HG02973 (cell line): Measurements from ENCODE around the gene NSMCE1.
"Not testable (repeated sequence)": the region's sequence is repeated elsewhere in the genome, so short reads cannot be mapped to it uniquely, and the experiment has no call there.

Experiments
- ATAC-seq: cut with Tn5 transposase; IDR thresholded peaks from one replicate; pipeline ENCODE4 v1.9.1; 2021; ENCODE audit warnings: moderate library complexity; ENCODE audit not compliant: unreplicated experiment

Gene NSMCE1

DNA sequence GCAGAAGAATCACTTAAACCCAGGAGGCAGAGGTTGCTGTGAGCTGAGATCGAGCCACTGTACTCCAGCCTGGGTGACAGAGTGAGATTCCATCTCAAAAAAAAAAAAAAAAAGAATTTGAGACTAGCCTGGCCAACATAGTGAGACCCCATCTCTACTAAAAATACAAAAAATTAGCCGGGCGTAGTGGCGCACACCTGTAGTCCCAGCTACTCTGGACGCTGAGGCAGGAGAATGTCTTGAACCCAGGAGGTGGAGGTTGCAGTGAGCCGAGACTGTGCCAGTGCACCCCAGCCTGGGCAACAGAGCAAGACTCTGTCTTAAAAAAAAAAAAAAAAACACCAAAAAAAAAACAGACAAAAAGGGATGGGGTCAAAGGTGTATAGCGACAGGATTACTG is 4.1 kb upstream of the NSMCE1 start:
- not testable (repeated sequence) for ATAC-seq

DNA sequence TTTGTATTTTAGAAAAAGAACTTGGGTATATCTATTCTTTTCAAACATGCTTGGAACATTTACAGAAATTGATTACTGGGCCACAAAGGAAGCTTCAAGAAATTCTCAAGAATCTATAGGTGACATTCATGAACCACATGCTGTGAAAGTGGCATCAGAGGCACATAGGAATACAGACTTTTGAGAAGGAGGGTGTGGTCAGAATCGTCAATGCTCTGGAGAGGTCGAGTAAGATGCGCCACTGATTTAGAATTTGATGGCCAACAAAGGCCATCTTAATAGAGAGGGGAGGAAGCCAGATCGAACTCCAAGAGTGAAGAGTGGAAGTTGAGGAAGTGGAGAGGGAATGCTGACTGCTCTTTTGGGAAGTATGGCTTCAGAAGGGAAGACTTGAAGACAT is 3.5 kb upstream of the NSMCE1 start:
- ATAC-seq, result no peak

DNA sequence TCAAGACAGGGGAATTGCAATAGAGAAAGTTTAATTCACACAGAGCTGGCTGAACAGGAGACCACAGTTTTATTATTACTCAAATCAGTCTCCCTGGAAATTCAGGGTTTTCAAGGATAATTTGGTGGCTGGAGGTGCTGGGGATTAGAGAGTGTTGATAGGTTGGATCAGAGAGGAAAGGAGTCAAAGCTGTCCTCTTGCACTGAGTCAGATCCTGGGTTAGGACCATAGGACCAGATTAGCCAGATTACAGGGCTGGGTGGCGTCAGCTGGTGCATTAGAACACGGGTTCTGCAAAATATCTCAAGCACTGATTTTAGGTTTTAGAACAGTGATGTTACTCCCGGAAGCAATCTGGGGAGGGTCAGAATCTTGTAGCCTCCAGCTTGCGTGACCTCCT is 1.8 kb upstream of the NSMCE1 start:
- ATAC-seq, result no peak

DNA sequence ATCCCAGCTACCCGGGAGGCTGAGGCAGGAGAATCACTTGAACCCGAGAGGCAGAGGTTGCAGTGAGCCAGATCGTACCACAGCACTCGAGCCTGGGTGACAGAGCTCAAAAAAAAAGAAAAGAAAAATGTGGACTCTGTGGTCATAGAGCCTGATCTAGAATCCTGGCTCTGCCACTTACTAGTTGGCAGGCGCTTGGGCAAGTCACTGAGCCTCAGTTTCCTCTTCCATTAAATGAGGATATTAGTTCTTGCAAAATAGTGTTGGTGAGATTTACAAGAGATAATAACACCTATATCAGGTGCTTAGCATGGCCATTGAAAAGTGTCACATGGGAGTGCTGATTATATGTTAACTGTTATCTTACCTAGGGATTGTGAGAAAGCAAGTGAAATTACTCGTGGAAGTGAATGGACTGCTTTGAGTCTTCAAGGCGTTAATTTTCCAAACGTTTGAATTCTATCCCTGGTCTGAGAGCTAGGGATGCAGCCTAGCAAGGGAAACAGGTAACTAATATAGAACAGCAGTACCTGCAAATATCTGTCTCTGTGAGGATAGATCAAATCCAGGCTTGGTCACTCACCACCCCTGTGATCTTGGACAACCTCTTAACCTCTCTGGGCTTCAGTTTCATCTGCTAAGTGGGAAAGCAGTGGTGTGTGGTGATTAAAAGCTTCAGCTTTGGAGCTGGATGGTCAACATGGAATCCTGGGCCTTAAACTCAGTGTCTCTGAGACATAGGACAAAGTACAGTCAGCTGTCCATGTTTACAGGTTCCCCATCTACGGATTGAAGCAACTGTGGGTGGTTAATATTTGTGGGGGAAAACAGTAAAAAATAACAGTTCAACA is 953 bp upstream of the NSMCE1 start:
- ATAC-seq, result no peak

DNA sequence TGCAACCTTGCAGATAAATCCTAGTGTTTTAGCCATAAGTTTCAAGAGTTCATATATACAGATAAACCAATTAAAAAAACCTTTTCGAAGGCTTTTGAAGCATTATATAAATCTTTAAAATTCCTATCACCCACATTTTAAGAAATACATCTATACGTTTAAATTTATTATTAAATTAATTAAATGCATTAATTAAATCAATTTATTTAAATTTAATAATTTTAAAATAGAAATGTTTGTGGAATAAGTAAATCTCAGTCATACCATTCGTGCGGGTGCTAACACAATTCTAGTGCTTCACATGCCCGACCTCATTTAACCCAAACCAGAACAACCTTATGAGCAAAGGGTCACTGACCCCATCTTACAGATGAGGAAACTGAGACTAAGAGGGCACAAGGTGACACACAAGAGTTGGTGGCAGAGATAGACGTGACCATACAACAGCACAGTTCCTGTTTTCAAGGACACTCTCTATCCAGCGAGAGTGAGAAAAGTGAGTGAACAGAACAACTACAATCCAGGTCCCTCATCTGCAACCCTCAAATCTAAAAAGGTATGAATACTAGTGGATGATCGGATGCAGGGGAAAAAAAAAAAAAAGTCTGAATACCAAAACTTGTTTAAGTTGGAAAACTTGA is 1.4 kb downstream of the NSMCE1 start:
- ATAC-seq, result no peak

DNA sequence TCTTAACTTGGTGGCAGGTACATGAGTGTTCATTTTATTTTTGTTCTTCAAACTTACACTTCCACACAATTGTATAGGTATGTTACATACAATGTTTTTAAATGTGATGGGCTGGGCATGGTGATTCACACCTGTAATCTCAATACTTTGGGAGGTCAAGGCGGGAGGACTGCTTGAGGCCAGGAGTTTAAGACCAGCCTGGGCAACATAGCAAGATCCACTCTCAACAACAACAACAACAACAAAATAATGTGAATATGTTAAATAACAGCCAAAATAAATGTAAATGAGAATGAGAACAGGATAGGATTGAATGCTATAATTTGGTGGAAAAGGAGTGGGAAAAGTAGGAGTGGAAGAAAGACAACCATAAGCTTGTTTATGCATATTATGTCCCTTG is 2.6 kb downstream of the NSMCE1 start:
- ATAC-seq, result no peak

DNA sequence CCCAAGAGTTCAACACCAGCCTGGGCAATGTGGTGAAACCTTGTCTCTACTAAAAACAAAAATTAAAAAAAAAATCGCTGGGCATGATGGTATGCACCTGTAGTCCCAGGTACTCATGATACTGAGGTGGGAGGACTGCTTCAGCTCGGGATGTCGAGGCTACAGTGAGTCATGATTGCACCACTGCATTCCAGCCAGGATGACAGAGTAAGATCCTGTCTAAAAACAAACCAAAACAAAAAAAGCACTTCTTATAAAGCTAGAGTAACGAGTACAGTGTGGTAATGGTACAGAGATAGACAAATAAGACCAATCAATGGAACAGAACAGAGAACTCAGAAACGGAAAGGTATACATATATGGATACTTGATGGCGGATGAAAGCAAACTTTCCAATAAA is 4.4 kb downstream of the NSMCE1 start:
- no peak for ATAC-seq

DNA sequence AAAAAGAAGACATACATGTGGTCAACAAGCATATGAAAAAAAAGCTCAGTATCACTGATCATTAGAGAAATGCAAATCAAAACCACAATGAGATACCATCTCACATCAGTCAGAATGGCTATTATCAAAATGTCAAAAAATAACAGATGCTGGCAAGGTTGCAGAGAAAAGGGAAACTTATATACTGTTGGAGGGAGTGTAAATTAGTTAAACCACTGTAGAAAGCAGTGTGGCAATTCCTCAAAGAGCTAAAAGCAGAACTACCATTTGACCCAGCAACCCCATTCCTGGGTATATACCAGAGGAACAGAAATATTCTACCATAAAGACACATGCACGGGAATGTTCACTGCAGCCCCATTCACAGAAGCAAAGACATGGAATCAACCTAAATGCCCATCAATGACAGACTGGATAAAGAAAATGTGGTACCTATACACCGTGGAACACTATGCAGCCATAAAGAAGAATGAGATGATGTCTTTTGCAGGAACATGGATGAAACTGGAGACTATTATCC is 5.6 kb downstream of the NSMCE1 start:
- not testable (repeated sequence) for ATAC-seq

DNA sequence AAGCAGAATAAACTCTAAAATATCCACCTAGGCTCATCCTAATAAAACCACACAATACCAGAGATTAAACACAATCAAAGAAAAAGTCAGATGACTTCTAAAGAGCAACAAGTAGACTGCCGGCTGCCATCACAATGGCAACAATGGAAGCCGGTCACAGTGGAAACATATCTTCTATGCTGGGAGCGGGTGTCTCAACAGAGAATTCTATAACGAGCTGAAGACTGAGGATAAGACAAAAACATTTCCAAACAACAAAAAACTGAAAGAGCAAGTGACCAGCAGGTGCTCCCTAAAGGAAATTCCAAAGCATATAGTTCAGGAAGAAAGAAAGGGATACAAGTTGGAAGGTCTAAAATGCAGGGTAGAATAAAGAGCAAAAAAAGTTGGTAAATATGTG is 8.9 kb downstream of the NSMCE1 start:
- no peak for ATAC-seq

DNA sequence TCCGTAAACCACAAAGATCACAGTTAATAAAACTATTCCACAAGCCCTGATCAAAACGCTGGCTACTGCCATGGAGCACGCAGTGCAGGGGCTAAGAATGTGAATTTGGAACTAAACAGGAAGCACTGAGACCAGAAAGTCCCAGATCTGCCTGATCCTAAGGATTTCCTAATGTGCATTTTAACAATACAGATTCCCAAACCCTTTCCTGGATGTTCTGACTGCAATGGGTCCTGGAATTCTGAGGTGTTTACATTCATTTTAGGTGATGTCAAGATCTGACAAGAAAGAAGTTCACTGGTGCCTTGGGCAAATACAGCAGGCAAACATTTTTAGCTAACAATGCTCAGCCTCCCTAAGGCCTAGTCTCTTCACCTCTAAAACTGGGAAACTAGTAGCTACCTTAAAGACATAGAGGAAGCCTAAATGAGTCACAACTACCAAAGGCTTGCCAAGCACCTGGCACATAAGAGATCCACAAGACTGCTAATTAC is 10.3 kb downstream of the NSMCE1 start:
- no peak for ATAC-seq

DNA sequence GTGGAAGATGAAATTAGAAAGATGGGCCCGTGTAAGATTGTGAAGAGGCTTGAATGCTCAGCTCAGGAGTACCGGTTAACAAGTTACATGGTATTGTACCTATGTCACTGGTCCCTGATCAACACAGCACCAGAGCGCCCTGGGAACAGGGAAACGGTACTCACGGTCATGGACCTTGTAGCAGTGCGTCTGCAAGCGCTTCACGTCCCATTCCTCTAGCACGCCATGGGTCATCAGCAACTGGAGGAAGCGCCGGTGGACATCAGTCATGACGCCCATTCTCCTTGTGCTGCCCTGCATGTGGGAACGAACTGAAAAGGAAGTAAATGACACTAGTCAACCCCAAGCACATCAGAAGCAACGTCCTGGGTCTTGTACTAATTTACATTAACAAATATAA is 11.3 kb downstream of the NSMCE1 start:
- no peak for ATAC-seq

DNA sequence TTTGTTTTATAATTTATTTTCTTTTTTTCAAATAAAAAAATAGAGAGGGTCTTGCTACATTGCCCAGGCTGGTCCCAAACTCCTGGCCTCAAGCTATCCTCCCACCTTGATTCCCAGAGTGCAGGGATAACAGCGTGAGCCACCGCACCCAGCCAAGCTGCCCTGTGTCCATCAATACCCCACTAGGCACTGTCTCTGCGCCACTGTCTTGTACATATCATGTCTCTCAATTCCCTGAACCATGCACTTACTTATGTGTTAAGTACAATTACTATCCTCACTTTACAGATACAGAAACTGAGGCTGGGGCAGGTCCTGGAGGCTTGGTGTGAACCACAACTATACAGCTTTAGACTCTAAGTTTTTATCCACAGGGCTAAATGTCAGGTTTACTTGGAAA is 11.7 kb downstream of the NSMCE1 start:
- ATAC-seq, result no peak

DNA sequence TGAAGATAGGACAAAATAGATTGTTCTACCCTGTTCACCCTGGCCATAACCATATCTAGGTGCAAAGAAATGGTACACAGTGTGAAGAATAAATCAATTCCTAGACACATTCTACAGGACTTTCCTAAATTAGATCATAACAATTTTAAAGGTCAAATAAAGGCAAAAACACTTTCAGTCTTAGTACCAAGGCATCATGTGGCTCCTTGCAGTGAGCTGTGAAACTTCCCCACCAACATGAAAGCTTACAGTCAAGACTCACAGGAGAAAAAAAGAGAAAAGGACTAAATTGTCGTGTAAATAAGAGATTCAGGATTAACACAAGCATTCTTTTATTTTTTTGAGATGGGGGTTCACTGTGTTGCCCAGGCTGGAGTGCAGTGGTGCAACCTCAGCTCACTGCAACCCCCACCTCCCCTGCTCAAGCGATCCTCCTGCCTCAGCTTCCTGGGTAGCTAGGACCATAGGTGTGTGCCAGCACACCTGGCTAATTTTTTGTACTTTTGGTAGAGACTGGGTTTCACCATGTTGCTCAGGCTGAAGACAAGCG is 14.2 kb downstream of the NSMCE1 start:
- ATAC-seq, result peak; percentile 73

DNA sequence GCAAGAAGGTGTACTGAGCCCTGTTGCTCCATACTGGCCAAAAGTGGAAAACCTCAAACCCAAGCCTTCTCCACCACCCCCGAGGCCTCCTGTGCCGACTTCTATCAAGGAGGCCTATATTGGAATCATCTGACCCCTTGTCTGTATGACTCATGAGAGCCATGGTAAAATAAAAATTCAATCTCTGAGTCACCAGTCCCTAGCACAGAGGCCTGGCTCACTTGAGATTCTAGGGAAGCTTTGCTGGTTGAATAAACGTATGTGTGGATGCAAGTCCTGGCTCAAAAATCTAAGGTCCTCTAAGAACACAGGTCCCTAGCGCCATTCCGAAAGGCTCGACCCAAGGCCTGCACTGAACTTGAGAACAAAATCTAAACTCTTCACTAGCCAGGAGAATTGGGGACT is 15.0 kb downstream of the NSMCE1 start:
- ATAC-seq, result no peak

DNA sequence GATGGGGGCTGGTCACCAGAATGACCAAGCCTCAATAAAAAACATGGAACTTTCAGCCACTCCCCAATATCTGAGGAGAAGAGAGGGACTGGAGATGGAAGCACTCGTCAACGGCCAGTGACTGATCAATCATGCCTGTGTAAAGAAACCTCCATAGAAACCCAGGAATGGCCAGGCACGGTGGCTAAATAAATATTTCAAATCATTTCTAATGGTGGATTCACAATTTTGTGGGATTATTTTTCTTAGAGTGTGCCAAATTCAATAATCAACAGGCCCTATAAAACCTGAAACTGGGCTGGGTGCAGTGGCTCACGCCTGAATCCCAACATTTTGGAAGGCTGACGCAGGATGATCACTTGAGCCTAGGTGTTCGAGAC is 16.4 kb downstream of the NSMCE1 start:
- ATAC-seq, result no peak

DNA sequence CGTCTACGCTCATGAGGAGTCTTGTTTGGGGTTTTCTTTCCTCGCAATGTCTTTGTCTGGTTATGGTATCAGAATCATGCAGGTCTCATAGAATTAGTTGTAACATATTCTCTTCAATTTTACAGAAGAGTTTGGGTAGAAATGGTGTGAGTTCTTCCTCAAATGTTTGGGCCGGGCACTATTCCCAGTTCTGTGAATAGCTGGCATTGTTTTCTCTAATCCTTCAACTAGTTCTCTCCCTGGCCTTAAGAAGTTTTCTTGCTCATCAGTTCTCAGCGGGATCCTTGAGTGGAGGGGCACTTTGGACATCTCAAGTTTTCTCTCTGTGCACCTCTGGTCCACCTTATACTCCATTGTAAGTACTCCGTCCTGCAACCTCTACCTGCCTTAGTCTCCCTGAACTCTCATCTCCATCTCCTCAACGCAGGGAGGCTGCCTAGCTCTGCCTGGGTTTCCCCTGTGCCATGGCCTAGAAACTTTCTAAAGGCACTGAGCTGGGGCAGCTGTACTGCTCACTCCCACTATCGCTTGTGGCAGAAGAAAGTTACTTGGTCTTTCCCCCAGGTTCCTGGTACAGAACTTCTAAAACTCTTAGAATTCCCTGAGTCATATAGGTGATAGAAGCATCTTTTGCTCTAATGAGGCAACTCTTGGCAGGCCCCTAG is 16.9 kb downstream of the NSMCE1 start:
- ATAC-seq, result no peak

DNA sequence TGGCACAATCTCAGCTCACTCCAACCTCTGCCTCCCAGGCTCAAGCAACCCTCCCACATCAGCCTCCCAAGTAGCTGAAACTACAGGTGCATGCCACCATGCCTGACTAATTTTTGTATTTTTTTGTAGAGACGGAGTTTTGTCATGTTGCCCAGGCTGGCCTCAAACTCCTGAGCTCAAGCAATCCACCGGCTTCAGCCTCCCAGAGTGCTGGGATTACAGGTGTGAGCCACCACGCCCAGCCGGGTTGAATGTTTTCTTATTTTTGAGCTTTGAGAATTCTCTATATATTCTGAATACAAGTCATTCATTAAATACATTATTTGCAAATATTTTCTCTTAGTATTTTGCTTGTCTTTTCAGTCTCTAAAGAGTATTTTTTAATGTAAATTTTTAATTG is 19.7 kb downstream of the NSMCE1 start:
- ATAC-seq, result not testable (repeated sequence)

DNA sequence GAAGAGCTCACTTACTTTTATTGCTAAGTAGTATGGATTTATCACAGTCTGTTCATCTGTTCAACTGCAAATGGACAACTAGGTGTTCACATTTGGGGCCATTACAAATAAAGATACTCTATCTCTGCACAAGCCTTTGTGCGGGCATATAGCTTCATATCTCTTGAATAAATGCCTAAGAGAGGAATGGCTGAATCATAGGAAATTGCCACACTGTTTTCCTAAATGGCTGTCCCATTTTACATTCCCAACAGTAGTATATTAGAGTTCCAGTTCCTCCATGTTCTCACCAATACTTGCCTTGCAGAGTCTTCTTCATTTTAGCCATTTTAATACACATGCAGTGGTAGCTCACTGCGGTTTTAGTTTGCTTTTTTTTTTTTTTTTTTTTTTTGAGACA is 20.5 kb downstream of the NSMCE1 start:
- no peak for ATAC-seq

DNA sequence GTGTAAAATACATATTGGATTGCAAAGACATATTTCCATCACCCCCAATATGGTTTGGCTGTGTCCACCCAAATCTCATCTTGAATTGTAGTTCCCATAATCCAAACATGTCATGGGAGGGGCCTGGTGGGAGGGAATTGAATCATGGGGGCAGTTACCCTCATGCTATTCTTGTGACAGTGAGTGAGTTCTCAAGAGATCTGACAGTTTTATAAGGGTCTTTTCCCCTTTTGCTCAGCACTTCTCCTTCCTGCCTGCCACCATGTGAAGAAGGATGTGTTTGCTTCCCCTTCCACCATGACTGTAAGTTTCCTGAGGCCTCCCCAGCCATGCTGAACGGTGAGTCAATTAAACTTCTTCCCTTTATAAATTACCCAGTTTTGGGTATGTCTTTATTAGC is 21.5 kb downstream of the NSMCE1 start:
- ATAC-seq, result not testable (repeated sequence)

DNA sequence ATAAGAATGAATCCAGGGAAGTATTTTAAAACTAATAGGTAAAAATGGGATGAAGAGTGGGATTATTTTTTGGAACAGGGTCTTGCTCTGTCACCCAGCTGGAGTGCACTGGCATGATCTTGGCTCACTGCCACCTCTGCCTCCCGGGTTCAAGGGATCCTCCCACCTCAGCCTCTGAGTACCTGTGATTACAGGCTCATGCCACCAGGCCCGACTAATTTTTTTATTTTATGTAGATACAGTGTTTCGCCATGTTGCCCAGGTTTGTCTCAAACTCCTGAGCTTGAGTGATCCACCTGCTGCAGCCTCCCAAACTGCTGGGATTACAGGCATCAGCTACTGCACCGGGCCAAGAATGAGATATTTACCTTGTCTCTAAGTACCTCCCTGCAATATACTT is 22.1 kb downstream of the NSMCE1 start:
- no peak for ATAC-seq
